Measurements from ENCODE around the gene PIKFYVE. TPM values are rescaled to one million over a fixed set of nuclear protein-coding genes. Genes with fewer than 3 reads are reported as not detected.

Gene PIKFYVE
- total and polyA plus RNA-seq, 2 of the 8 experiments (the other 6 are each of a cell fraction or from before 2014, with no cell fraction given): 8.8 to 33.5 TPM

GRCh38 chr2:208350610-208351009 lies 84.6 kb downstream of the PIKFYVE start:
- H3K27ac ChIP-seq (ENCODE audit: low read depth, low read length): no peak overlapping the region
- DNase-seq (ENCODE audit: low read depth in 1 of 2, low spot score in 2 of 2) (no peak), FAIRE-seq (no peak)
- no peak overlapping the region for H2BK120ac ChIP-seq (replicated peaks; ENCODE audit: low read depth, low read length)
- H2AK5ac ChIP-seq (ENCODE audit: low read depth, low read length): no peak overlapping the region
- TF ChIP-seq POLR2AphosphoS5 (IDR thresholded peaks at IDR 0.05; ENCODE audit: low read depth, low read length) (no peak), KDM1A (IDR thresholded peaks at IDR 0.05; ENCODE audit: borderline replicate concordance, low read length) (no peak), CHD1 (IDR thresholded peaks at IDR 0.05; ENCODE audit: low read depth, low read length) (no peak), ATF2 (IDR thresholded peaks at IDR 0.05; ENCODE audit: low read length) (no peak), RFX5 (IDR thresholded peaks at IDR 0.05; ENCODE audit: borderline replicate concordance, low read depth, low read length) (no peak), SIX5 (IDR thresholded peaks at IDR 0.05; ENCODE audit: low read depth, low read length) (no peak), RAD21 (IDR thresholded peaks at IDR 0.05 in 1 of 2, conservative IDR thresholded peaks at IDR 0.05 in 1 of 2; ENCODE audit: low read depth in 2 of 2, low read length in 2 of 2) (no peak), SP2 (IDR thresholded peaks at IDR 0.05; ENCODE audit: low read length) (no peak), TAF1 (IDR thresholded peaks at IDR 0.05; ENCODE audit: low read depth, low read length) (no peak)
- no peaks in the 10 kb centered on the region for H3K4me1 ChIP-seq (replicated peaks in 1 of 4; ENCODE audit: control insufficient read depth in 3 of 4, insufficient read depth in 4 of 4, low read length in 3 of 4)
- H3K23me2 ChIP-seq (ENCODE audit: low read depth, low read length): no peaks in the 10 kb centered on the region
- peaks cover 14 to 78% (median 50%) of the 10 kb centered on the region in 4 experiments for H3K36me3 ChIP-seq (ENCODE audit: control insufficient read depth in 2 of 4, insufficient read depth in 4 of 4, low read length in 3 of 4)
- H3K56ac ChIP-seq (replicated peaks; ENCODE audit: insufficient read length, low read depth, low read length): no peak overlapping the region
- no peaks in the 10 kb centered on the region for H3K9me3 ChIP-seq (ENCODE audit: insufficient read depth in 2 of 2, low read depth in 1 of 2, low read length in 1 of 2)
- H3K79me2 ChIP-seq (ENCODE audit: control insufficient read depth in 1 of 2, insufficient read depth in 2 of 2, low read length in 2 of 2): no peaks in the 10 kb centered on the region
- H3K4ac ChIP-seq (replicated peaks; ENCODE audit: insufficient read length, low read depth, low read length): no peak overlapping the region
- no peak overlapping the region for H3K23ac ChIP-seq (ENCODE audit: insufficient read length)
- no peak overlapping the region for H4K8ac ChIP-seq (ENCODE audit: extremely low read depth, insufficient read depth, low read length)
- no peak overlapping the region for H4K5ac ChIP-seq (ENCODE audit: insufficient read length, low read depth, low read length)
- no peaks in the 10 kb centered on the region for H3K27me3 ChIP-seq (replicated peaks in 1 of 4; ENCODE audit: control insufficient read depth in 3 of 4, extremely low read depth in 1 of 4, insufficient read depth in 3 of 4, low read length in 3 of 4)
- WGBS, 2 experiments (ENCODE audit: extremely low coverage in 1 of 2, insufficient coverage in 1 of 2, insufficient read length in 1 of 2, insufficient replicate concordance in 2 of 2, low coverage in 1 of 2, low lambda C conversion rate in 2 of 2, missing lambda C conversion rate in 1 of 2): 92% methylated on average over 7 of the region's 7 CpGs; no CpG with 5 or more reads in 1 of the 2 experiments
- no peak overlapping the region for H3K4me3 ChIP-seq (ENCODE audit: extremely low read depth in 1 of 4, insufficient read depth in 2 of 4, low read depth in 3 of 4, low read length in 4 of 4)
- no peak overlapping the region for H2BK20ac ChIP-seq (ENCODE audit: low read length)
- H2BK5ac ChIP-seq (ENCODE audit: low read depth, low read length): no peak overlapping the region
- no peak overlapping the region for H3K14ac ChIP-seq (ENCODE audit: insufficient read length)
- ChIA-PET POLR2A (ENCODE audit: partially characterized antibody) (no interaction called here), CTCF (ENCODE audit: partially characterized antibody) (interaction anchor here (1.1 kb wide), 1 partner anchor 23 kb away, joined by 3 read pairs; no protein-coding TSS in a partner anchor)
- no peak overlapping the region for H4K91ac ChIP-seq (replicated peaks; ENCODE audit: insufficient read length, low read length)
- H2AFZ ChIP-seq (ENCODE audit: low read length): no peak overlapping the region
- H2BK12ac ChIP-seq (ENCODE audit: low read depth, low read length): no peak overlapping the region
- H3K9ac ChIP-seq (replicated peaks in 1 of 4; ENCODE audit: extremely low read depth in 1 of 4, low read depth in 3 of 4, low read length in 3 of 4): no peak overlapping the region
- no peak overlapping the region for H3K4me2 ChIP-seq (ENCODE audit: insufficient read depth in 1 of 2, low read depth in 2 of 2, low read length in 2 of 2)
- no peaks in the 10 kb centered on the region for H3K79me1 ChIP-seq (ENCODE audit: low read depth, low read length)
- H3K18ac ChIP-seq (ENCODE audit: extremely low read depth, low read length): no peak overlapping the region
- H4K20me1 ChIP-seq (replicated peaks in 1 of 2; ENCODE audit: control insufficient read depth in 1 of 2, insufficient read depth in 2 of 2, low read length in 2 of 2): peaks cover 0 to 3% of the 10 kb centered on the region in 2 experiments
- no peak overlapping the region for H2BK15ac ChIP-seq (ENCODE audit: low read length)
